Glomerular visceral epithelial cell (primary cell): ENCODE data around the gene KIAA0513.
"Not testable (repeated sequence)": the region's sequence is repeated elsewhere in the genome, so short reads cannot be mapped to it uniquely, and the experiment has no call there.

Experiments used
- DNase-seq: peaks from one replicate; pipeline ENCODE4 v3.0.0-alpha.2; 2016; ENCODE audit errors: extremely low spot score

The KIAA0513 gene

DNA sequence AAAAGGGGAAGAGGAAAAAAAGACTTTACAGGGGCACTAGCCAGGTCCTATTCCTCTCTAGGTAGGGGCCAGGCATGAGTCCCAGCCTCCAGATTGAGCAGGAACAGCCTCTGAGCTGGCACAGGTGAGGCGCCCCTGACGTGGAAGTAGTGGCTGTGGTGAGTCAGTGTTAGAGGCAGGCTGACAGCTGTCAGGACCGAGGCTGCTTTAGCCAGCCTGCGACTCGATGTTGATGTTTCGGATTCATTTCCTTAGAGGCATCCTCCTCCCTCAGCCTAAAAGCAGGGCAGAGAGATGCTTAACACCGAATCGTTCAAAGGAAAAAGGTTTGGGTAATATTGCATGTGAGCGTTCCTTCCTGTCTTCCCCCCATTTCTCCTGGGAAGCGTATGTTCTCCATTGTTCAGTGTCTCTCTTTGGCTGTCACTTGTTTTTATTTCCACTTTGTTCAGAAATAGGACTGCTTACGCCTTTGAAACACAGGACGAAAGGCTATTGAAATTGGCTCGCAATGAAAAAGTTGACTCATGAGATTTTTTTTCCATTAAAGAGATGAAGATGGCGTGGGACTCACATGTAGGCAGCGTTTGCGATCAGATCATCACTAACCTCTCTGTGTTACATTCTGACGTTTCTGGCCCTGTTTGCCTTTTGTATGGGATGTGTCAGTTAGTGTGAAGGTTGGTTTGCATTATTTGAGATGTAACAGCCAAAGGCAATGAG is 1.3 kb downstream of the KIAA0513 start:
- peak; percentile 34 for DNase-seq

DNA sequence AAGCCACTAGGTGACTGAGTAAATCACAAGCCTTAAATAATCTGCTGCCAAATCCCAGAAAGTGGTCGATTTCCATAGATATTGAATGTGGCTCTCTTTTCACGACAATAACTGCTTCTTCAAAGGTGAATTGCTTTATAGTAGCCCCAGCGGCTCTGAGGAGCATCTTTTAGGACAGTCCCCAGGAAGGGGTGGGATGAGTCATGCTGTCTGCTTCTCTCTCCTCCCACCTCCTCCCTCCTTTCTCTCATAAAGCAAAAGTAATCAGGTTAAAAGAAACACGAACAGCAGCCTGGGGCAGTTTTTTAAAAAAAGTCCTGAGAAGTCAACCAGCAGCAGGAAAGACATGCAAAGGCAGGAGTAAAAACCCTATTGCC is 1.8 kb downstream of the KIAA0513 start:
- DNase-seq: peak; percentile 31

DNA sequence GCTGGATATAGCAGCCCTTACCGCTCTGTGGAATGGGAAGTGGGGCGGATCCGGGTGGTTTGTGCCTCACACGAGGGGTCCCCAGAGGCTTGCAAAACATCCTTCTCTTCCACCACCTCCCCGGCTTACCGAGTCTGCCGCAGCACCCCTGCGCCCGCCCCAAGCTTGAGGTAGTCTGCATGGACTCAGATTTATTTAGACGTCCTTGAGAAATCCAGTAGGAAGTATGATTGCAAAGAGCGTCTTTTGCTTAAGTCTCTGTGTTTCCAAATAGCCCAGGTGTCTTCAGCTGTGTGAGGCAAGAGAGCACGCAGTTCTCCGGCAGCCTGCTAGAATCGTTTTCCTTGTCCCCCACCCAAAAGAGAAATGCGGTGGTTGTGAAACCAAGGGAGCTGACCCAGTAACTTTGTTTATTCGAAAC is 2.4 kb downstream of the KIAA0513 start:
- no peak for DNase-seq

DNA sequence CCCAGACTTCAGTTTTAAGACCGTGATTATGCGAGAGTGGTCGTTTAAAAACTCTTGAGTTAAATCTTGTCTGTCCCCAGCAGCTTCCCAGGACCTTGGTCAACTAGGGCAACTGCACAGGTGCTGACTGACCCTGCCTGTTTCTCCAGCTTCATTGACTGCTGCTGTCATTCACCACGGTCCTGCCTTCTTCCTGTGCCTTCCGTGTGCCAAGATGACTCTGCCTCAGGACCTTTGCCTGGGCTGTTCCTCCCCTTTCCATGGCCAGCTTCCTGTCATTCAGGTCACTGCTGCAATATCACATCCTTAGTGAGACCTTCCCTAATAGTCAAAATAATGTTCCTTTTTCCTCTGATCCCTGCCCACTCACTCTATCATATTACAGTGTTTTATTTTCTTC is 3.9 kb downstream of the KIAA0513 start:
- no peak for DNase-seq

DNA sequence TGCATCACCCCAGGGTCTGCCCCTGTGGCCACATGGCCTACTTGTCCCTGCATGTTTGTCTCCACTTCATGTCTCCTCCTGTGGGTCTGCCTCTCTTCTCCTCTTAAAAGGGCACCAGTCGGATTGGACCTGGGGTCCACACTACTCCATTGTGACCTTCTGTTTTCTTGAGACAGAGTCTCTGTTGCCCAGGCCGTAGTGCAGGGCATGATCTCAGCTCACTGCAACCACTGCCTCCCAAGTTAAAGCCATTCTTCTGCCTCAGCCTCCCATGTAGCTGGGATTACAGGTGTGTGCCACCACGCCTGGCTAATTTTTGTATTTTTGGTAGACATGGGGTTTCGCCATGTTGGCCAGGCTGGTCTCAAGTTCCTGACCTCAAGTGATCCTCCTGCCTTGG is 4.6 kb downstream of the KIAA0513 start:
- DNase-seq: not testable (repeated sequence)

DNA sequence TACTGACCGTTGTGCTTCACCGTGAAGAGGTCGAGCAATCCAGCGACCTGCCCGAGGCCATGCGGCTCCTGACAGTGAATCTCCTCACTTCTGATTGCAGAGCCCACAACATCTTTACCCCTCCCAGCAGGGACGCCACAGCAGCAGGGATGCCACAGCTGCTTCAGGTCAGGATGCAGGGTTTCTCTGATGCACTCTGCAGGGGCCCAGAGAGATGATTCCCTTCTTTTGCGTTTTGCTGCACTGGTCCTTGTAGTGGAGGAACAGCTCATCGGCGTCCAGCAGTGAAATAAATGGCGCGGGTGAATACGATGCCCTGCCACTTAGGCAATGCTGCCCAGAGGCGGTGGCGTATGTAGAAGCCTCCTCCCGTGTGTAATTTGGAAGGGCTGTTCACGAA is 5.6 kb downstream of the KIAA0513 start:
- DNase-seq: no peak

DNA sequence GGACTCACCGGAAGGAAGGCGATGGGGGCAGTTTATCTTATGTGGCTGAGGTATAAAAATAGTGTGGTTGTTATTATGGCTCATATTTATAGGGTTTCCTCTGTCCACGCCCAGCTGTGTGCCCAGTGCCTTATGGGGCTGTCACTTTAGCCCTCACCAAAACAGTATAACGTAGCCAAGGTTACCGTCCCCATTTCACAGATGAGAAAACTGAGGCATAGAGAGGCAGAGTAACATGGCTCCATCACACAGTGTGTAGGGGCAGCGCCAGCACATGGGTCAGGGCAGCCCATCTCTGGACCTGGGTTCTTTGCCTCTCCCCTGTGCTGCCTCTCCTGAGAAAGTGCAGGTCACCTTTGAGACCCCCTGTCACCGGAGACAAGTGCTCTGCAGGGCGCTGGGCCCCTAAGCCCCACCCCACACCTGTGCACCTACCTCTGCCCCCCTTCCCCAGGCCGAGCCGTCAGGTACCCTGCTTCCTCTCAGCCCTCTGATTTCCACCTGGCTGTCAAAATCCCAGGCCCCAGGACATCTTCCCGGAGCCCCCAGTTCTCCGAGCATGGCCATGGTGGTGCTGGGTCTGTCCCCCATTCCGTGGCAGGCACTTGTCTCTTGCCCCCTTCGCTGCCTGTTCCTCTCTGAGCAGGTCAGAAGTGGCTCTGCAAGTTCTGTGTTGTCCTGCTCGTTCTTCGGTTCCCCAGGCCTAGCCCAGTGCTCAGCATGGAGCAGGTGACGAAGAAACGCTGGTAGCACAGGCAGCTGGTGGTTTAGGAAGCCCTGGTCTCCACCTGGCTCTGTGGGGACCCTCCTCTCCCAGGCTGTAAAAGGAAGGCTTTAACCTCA is 7.2 kb downstream of the KIAA0513 start:
- no peak for DNase-seq

DNA sequence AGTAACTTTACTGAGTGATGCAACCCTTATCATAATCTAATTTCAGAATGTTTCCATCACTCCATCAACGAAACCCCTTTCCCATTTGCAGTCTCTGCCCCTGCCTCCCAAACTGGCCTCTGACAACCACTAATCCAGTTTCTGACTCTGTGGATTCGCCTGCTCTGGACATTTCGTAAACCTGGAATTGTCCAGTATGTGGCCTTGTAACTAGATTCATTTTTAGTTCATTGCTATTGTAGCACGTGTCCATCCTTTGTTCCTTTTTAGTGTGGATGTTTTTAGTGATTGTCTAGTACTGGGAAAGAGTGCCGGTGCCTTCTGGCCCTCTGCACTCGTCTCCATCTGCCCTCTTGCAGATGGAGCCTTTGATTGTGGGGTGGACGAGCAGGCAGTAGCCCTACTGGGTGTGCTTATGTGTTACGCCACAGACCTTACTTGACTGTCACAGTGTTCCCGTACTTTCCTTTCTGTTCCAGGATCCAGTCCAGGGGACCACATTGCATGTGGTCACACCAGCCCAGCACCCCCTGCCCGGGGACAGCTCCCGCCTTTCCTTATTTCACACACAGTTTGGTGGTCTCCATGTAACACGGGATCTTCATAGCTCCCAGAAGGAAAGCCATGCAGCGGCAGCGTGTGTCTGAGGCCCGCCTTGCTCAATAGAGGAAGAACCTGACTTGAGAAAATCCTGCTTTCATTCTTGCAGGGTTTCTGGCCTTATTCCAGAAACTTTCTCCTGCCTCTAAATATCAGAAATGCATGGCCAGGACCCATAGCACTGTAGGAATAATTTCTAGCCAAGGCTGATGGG is 8.8 kb downstream of the KIAA0513 start:
- DNase-seq: no peak

DNA sequence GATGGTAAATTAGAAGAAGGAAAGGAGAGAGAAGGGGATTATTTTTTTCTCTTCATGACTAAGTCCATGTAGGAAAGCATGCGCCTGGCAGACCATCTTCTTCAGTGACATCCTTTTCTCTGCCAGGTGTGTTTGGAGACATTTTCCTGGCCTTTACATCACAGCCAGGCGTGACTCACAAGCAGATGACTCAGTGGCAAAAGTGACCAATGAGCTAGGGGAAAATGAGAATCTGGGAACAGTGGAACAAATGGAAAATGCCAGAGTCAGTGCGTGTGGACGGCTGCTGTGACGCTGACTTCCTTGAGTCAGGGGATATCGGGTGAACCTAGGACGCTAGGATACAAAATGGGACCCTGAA is 9.4 kb downstream of the KIAA0513 start:
- peak; percentile 16 for DNase-seq

DNA sequence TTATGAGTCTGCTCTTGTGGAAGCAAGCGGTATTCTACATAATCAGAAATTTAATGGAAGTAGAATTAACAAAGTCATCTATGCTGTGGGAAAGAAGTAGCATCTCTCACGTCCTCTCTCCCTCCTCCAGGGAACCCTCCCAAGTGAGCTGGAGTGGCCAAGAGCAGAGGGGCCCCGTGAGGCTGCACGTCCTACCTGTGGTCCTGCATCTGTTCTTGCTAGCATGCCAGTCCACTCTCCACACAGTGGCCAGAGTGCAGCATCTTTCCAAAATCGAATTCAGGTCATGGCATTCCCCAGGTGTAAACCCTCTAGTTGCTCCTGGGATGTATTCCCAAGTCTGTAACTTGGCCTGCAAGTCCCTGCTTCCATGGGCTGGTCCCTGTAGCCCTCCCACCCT is 10.1 kb downstream of the KIAA0513 start:
- no peak for DNase-seq

DNA sequence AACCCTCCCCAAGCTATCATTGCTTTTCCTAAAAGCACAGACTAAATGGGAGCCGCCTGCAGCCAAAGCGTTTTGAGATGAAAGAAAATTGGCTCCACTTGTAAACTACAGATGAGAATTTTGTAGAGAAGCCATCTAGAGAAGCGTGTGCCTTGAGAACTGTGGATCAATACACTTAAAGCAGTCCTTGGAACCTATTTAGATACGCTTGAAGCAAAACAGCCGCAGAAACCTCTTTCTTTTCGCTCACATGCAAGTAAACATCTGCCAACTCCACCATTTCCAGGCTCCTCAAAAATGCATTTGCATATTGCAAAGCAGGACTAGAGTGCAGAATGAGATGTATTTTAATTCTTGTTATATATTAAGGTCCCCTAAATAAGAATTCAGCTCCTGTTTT is 13.1 kb downstream of the KIAA0513 start:
- no peak for DNase-seq

DNA sequence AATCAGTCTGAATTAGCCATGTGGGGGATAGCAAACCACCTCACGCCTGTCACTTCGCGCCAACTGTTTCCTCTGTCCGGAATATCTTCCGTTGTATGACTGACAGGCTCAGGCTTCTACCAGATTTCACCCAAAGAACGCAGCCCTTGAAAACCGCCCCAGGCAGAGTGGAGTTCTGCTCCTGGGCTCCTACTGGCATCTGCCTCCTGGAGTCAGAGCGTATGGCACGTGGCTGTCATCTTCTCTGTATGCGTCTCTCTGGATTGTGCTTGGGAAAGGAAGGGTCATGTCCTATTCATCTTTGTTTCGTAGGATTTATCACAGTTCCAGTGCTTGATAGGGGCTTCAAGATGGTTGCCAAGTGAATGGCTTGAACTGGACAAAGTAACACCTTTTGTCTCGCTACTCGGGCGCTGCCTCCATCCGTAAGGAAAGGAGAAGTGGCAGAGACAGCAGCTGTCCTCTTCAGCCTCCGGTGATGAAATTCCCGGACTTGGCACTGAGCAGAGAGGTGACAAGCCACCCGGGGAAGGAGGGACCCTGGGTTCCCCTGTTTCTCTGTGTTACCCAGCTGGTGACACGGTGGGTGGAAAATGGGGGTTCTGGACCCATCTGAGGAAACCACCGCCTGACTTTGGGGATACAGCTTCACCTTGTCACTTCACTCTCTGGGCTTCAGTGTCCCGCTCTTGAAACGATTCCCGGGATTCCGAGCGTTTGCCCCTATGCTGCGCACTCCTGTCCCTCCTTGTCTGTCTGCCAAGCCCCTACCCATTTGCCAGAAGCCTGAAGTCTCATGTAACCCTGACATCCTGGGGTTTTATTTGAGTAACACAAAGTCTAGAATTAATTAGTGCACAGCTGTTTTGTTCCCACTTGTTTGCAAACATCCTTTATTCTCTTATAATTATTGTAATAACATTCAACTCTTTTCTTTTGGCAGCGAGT is 13.9 kb downstream of the KIAA0513 start:
- no peak for DNase-seq

DNA sequence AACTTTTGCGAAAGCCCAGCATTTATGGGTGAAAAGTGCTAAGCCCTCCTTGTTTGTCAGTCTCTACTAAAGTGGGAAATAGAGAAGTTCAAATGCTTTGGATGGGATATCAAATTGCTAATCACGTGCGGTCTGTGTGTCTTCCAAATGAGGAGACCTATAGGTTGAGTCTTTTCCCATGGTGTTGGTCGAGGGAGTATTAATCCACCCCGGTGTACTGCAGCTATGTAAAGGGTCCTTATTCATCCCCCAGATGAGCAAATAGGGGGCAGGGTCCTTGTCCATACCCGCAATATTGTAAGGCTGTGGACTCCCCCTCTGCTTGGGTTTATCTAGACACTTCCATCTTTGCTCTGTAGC is 14.6 kb downstream of the KIAA0513 start:
- DNase-seq: no peak

DNA sequence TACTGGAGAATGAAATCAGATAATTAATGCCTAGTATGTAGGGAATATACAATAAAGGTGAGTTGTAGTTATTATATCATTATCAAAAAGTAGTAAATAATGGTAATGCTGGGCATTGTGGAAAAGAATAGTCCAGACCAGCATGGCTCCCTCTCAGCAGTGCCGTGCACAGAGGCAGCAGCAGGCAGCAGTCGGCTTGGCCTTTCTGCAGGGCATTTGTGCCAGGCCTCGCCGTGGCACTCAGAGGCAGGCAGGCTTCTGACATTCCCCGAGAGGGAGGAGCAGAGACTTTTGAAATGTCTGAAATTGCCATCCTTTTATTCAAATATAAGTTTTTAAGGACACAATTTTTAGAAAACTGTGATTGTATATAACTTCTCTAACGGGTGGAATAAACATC is 15.0 kb downstream of the KIAA0513 start:
- no peak for DNase-seq

DNA sequence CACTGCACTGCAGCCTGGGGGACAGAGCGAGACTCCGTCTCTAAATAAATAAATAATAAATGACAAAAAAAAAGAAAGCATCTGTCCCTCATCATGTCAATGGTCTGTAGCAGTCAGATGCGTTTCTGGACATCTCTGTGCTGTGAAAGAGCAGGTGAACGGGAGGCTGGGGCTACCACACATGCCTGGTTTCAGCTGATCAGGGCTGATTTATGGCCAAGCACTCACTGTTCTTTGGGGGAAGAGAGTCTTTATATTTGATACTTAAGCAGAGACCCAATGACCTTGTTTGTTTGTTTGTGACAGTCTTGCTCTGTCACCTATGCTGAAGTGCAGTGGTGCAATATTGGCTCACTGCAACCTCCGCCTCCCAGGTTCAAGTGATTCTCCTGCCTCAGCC is 17.5 kb downstream of the KIAA0513 start:
- no peak for DNase-seq

DNA sequence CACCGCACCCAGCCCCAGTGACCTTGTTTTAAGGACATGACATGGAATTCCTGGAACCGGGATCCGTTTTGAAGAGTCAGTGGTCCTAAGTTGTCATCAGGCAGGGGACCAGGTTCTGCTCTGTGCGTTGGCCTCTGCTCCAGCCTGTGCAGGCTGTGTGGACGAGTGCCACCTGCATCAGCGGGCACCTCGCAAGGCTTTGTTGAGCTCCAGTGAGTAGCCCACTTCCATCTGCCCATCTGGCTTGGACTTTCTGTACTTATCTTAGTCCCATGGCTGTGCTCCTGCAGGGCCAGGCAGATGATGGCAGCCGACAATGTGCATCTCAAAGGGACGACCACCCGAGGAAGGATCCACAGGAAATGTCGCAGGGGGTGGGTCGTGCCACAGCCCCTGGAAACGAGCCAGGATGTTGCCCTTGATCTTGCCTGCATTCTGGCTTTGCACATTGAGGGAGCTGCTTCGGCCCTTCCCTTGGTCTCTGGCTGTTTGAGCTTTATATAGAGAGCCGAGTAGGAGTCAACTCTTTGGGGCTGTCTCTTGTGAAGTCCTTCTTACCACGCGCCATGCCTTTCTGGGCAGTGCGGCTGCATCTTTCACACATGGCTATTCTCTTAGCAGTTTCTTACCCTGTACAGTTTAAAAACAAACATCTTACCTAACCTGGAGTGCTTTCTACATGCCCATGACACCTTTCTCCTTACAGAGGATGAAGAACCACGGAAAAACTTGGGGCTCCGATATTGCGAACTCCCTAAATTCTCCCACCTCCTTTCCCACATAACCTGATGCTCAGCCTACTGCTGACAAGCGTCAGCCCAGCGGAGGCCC is 18.3 kb downstream of the KIAA0513 start:
- DNase-seq: no peak

DNA sequence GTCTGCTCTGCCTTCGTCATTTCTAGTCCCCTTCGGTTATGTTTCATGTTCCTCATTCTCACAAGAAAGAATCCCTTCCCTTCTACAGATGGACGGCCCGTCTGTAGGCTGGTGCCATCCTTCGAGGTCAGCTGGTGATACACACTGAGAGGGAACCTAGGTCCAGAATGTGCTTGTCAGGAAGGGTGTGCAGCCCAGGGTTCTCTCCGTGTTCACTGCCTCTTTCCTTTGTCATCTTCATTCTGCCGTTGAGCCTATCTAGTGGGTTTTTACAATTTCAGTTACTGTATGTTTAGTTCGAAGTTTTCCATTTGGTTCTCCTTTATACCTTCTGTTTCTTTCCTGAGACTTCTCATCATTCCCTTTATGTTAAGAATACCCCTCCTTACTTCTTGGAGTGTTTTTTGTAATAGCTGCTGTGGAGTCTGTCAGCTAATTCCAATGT is 18.9 kb downstream of the KIAA0513 start:
- DNase-seq: no peak

DNA sequence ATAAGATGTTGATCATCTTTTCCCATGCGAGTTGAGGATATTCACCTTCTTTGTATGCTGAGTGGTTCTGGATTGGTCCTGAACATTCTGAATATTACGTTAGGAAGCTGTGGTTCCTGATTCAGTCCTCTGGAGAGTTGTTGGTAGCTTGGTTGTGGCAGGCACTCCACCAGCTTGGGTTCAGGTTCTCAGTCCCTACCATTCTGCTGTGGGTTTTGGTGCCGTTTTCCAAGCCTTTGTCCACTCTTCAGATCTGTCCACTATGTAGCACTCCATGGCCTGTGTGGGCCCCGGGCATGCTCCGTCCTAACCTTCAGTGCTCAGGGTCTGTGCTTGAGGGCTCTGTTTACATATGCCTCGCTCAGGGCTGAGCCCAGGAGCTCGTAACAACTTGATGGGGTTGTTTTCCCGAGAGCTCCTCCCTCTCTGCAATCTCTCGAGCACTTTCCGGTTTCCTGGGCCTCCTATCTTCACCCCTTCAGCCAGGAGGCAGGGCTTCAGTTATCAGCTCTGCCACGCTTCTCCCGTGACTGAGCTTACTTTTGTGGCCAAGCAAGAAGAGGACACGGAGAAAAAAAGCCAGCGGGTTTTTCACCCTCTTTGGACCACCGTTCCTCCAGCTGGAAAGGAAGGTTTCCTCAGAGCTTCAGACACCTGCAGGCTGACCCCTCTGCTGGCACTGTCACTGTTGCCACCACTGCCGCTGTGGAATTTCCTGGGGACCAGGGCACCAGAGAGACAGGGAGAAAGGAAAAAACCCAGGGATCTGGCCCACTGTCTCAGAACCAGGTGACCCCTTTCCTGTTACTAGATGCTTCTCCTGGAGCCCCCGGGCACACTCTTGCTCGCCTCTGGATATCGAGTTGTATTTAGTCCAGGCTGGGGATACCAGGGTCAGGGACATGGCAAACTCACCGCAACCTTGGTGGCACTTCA is 19.6 kb downstream of the KIAA0513 start:
- DNase-seq: no peak

DNA sequence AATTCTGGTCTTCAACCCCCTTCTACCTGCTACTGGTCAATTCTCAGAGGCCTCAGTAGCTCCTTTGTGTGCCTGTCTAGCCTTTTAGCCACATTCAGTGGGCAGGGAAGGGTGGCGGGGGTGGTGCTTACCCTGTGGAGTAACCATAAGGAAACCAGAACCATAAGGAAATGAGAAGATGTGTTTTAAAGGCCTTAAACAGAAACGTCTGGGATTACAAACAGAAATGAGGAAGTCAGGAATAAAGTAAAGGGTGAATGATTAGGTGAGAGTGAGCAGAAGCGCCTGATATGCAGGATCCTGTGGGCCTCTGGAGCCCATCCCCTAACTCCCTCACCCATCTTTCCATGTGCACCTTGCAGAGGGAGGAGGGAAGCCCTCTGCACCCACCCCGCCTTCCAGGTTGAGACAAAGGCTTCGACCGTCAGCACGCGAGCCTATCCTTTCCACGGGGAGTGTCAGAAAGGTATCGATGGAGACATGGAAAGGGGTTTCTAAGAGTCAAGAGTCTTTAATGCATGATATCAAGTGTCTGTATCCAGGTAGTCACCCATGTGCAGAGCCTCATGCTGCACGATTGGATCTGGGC is 20.4 kb downstream of the KIAA0513 start:
- no peak for DNase-seq
